GM11168 (cell line): ENCODE data around the gene ICAM2.

ENCODE experiments used
- in situ Hi-C: fragments of 300-500 bp; cut with MboI; formaldehyde crosslinking; loops from one replicate; pipeline ENCODE4 v1.12.0; 2022; ENCODE audit warnings: low sequenced_read_pairs; ENCODE audit not compliant: unreplicated experiment

Gene ICAM2

GRCh38 chr17:64020056-64020766 lies at the start of gene ICAM2:
ICAM2 (minus strand) TSS chr17:64020633; CDS start chr17:64006691, 13,942 bp downstream.
- in situ Hi-C loops = no loop called here

- in situ Hi-C loops = no loop called here
Observed at GRCh38 chr17:64070213-64070612, 49.8 kb upstream of the ICAM2 start.

GRCh38 chr17:64069143-64069542 lies 48.7 kb upstream of the ICAM2 start:
- in situ Hi-C loops = no loop called here

GRCh38 chr17:64067657-64068056 lies 47.2 kb upstream of the ICAM2 start:
- in situ Hi-C loops = no loop called here

- in situ Hi-C loops = no loop called here
Observed at GRCh38 chr17:64066716-64067115, 46.3 kb upstream of the ICAM2 start.

- in situ Hi-C loops = no loop called here
Observed at GRCh38 chr17:64065161-64065560, 44.7 kb upstream of the ICAM2 start.

GRCh38 chr17:64064331-64064730 lies 43.9 kb upstream of the ICAM2 start:
- in situ Hi-C loops = loop anchor here (5.0 kb wide), 1 partner anchor 58 kb away; no protein-coding TSS in a partner anchor

- in situ Hi-C loops = loop anchor here (5.0 kb wide), 1 partner anchor 59 kb away; no protein-coding TSS in a partner anchor
Observed at GRCh38 chr17:64063766-64064224, 43.4 kb upstream of the ICAM2 start.

GRCh38 chr17:64063088-64063487 lies 42.7 kb upstream of the ICAM2 start:
- in situ Hi-C loops = loop anchor here (5.0 kb wide), 1 partner anchor 59 kb away; no protein-coding TSS in a partner anchor

GRCh38 chr17:64061178-64061898 lies 40.9 kb upstream of the ICAM2 start:
- in situ Hi-C loops = loop anchor here (5.0 kb wide), 1 partner anchor 61 kb away; no protein-coding TSS in a partner anchor

- in situ Hi-C loops = loop anchor here (5.0 kb wide), 1 partner anchor 62 kb away; no protein-coding TSS in a partner anchor
Observed at GRCh38 chr17:64060331-64060730, 39.9 kb upstream of the ICAM2 start.

GRCh38 chr17:64059756-64060155 lies 39.3 kb upstream of the ICAM2 start:
- in situ Hi-C loops = loop anchor here (5.0 kb wide), 1 partner anchor 63 kb away; no protein-coding TSS in a partner anchor

GRCh38 chr17:64058621-64059020 lies 38.2 kb upstream of the ICAM2 start:
- in situ Hi-C loops = no loop called here

GRCh38 chr17:64057701-64058263 lies 37.3 kb upstream of the ICAM2 start:
- in situ Hi-C loops = no loop called here

GRCh38 chr17:64056269-64057005 lies 36.0 kb upstream of the ICAM2 start:
- in situ Hi-C loops = no loop called here

GRCh38 chr17:64055183-64056142 lies 35.0 kb upstream of the ICAM2 start:
- in situ Hi-C loops = no loop called here

- in situ Hi-C loops = no loop called here
Observed at GRCh38 chr17:64054304-64054703, 33.9 kb upstream of the ICAM2 start.

- in situ Hi-C loops = no loop called here
Observed at GRCh38 chr17:64053101-64053500, 32.7 kb upstream of the ICAM2 start.

GRCh38 chr17:64051153-64051552 lies 30.7 kb upstream of the ICAM2 start:
- in situ Hi-C loops = no loop called here
